GM12878 (cell line): ENCODE results near the gene HAS3. TPM values are rescaled to one million over a fixed set of nuclear protein-coding genes. Genes with fewer than 3 reads are reported as not detected.

Source experiments
- ATAC-seq: fragments of 200-7000 bp; cut with Tn5 transposase; 3 replicates; pipeline ENCODE4 v1.9.1; 2020; ENCODE audit warnings: mild to moderate bottlenecking, moderate library complexity
- BruUV-seq: library from RNA; stranded (reverse); fragments of 400-500 nt; replicated peaks from 2 replicates; lab custom pipeline; 2021; lab: Mats Ljungman, UMichigan
- CTCF ChIA-PET: fragments of 300-600 bp; sonication (Branson Sonifier 250); formaldehyde crosslinking; extraction: SDS; loops from one replicate; lab custom pipeline; 2021; ENCODE audit warnings: inconsistent platforms; lab: Yijun Ruan, JAX
- POLR2A ChIA-PET: fragments of 350-600 bp; formaldehyde crosslinking; extraction: SDS; loops from one replicate; lab custom pipeline; 2021; ENCODE audit warnings: inconsistent platforms; lab: Charles Lee
- RAD21 ChIA-PET: fragments of 300-600 bp; sonication (Branson Sonifier 250); formaldehyde crosslinking; loops from one replicate; lab custom pipeline; 2023; ENCODE audit warnings: antibody characterized with exemption; ENCODE audit not compliant: unreplicated experiment; lab: Charles Lee
- SMC1A ChIA-PET: fragments of 300-600 bp; sonication (Branson Sonifier 250); formaldehyde crosslinking; loops from one replicate; lab custom pipeline; 2023; ENCODE audit not compliant: unreplicated experiment, uncharacterized antibody; lab: Charles Lee
- DNase-seq: peaks from one replicate; pipeline ENCODE4 v3.0.0-alpha.2; 2011; ENCODE audit warnings: low read depth, low spot score
- FAIRE-seq: peaks from 3 replicates; lab custom pipeline; 2011; peaks lifted over from hg19 to GRCh38; lab: Jason Lieb, UNC
- H2AFZ ChIP-seq: 2 replicates; pipeline ENCODE4 v1.6.0; 2011; ENCODE audit warnings: low read depth, low read length, control low read depth; ENCODE audit not compliant: control insufficient read depth
- H3K27ac ChIP-seq: 2 replicates; pipeline ENCODE4 v1.5.1; 2011; ENCODE audit warnings: control low read depth; ENCODE audit not compliant: control insufficient read depth, insufficient read depth
- H3K27me3 ChIP-seq, 2 experiments: replicated peaks in 1 of 2; 2 replicates each; pipeline versions ENCODE4 v1.6.0 to v1.6.1; 2011; ENCODE audit warnings: low read length in 1 of 2; ENCODE audit not compliant: control insufficient read depth in 2 of 2, insufficient read depth in 2 of 2
- H3K36me3 ChIP-seq, 2 experiments: 2 replicates each; pipeline ENCODE4 v1.5.1; 2011; ENCODE audit warnings: low read length in 1 of 2; ENCODE audit not compliant: control insufficient read depth in 2 of 2, insufficient read depth in 2 of 2
- H3K4me1 ChIP-seq: 2 replicates; pipeline ENCODE4 v1.6.1; 2011; ENCODE audit warnings: mild to moderate bottlenecking, low read length, moderate library complexity, mixed read lengths; ENCODE audit not compliant: control insufficient read depth, insufficient read depth
- H3K4me2 ChIP-seq: 2 replicates; pipeline ENCODE4 v1.6.0; 2011; ENCODE audit warnings: control low read depth; ENCODE audit not compliant: control insufficient read depth, insufficient read depth
- H3K4me3 ChIP-seq: fragments of 200-600 bp; sonication (generic); 2 replicates; pipeline ENCODE4 v1.5.1; 2016
- H3K79me2 ChIP-seq: 2 replicates; pipeline ENCODE4 v1.6.0; 2011; ENCODE audit warnings: low read length; ENCODE audit not compliant: control insufficient read depth, insufficient read depth
- H3K9ac ChIP-seq: 2 replicates; pipeline ENCODE4 v1.8.0; 2011; ENCODE audit warnings: low read length, control low read depth, mixed read lengths; ENCODE audit not compliant: control insufficient read depth, insufficient read depth
- H3K9me3 ChIP-seq: replicated peaks from 3 replicates; pipeline ENCODE4 v1.5.1; 2011; ENCODE audit warnings: mild to moderate bottlenecking, low read length; ENCODE audit not compliant: control insufficient read depth, insufficient read depth
- H4K20me1 ChIP-seq: 2 replicates; pipeline ENCODE4 v1.6.0; 2011; ENCODE audit not compliant: control insufficient read depth, insufficient read depth
- CHD1 ChIP-seq: IDR thresholded peaks from 2 replicates; pipeline ENCODE4 v1.6.1; 2012; ENCODE audit warnings: low read depth, low read length, improper control_type of control experiment
- CHD2 ChIP-seq: IDR thresholded peaks from 2 replicates; pipeline ENCODE4 v1.6.1; 2011; ENCODE audit warnings: low read depth, low read length, improper control_type of control experiment, borderline replicate concordance
- POLR2AphosphoS2 ChIP-seq: IDR thresholded peaks from 2 replicates; pipeline ENCODE4 v1.6.1; 2011; ENCODE audit warnings: low read depth, mild to moderate bottlenecking, low read length, improper control_type of control experiment, moderate library complexity
- SRF ChIP-seq, 2 experiments: IDR thresholded peaks; 2 replicates each; pipeline ENCODE4 v1.6.1; 2011; ENCODE audit warnings: low read depth in 2 of 2, low read length in 2 of 2, mild to moderate bottlenecking in 1 of 2, moderate library complexity in 1 of 2
- ZNF207 ChIP-seq: fragments of 450-650 bp; IDR thresholded peaks from 2 replicates; pipeline ENCODE4 v1.6.1; 2014; ENCODE audit warnings: antibody characterized with exemption, mild to moderate bottlenecking, borderline replicate concordance
- ZNF622 ChIP-seq: fragments of 450-650 bp; IDR thresholded peaks from 2 replicates; pipeline ENCODE4 v1.6.1; 2017; ENCODE audit warnings: mild to moderate bottlenecking, inconsistent platforms
- WGBS: methylation state at CpG from one replicate; pipeline ENCODE4 v1.1.6; 2016; ENCODE audit warnings: low lambda C conversion rate; ENCODE audit not compliant: insufficient replicate concordance, insufficient coverage; ENCODE audit errors: missing lambda C conversion rate; 5-methylcytosine and 5-hydroxymethylcytosine counted together
- in situ Hi-C: fragments of 300-500 bp; cut with MboI; formaldehyde crosslinking; loops from 9 replicates; pipeline ENCODE4 v1.14.3; 2018; ENCODE audit warnings: mixed read lengths
- intact Hi-C: fragments of 100-400 bp; cut with micrococcal nuclease; formaldehyde crosslinking; loops from one replicate; pipeline ENCODE4 v1.14.2; 2022; ENCODE audit not compliant: unreplicated experiment
- polyA plus RNA-seq, 11 experiments: library from polyadenylated mRNA; depleted of rRNA in 4 of 11; unstranded in 6 of 11; stranded (reverse) in 5 of 11; fragments of >200 nt; fragmentation: Nextera tagmentation in 4 of 11; fragmentation: Illumina TruSeq in 1 of 11; extraction: Ambion mirVana in 4 of 11; extraction: Trizol in 1 of 11; gene quantifications; 1 replicate in 1 of 11; 2 replicates in 10 of 11; pipeline versions ENCODE4 v1.2.1 to v1.2.3, GENCODE V29; 2011 to 2016; ENCODE audit warnings: inconsistent platforms in 2 of 11, missing spikeins in 2 of 11, low read depth in 1 of 11
- total RNA-seq, 4 experiments: library from RNA; depleted of rRNA in 3 of 4; stranded (reverse); fragments of >200 nt in 3 of 4; fragmentation: Illumina TruSeq in 1 of 4; extraction: Trizol in 1 of 4; gene quantifications; 2 replicates each; pipeline versions ENCODE4 v1.2.1 to v1.2.3, GENCODE V29; 2013 to 2021
- TF ChIP-seq, protein P1 (sequence below): fragments of 450-650 bp; IDR thresholded peaks from 2 replicates; pipeline ENCODE4 v1.6.1; 2018; ENCODE audit warnings: borderline replicate concordance, mild to moderate bottlenecking; ENCODE audit not compliant: partially characterized antibody

The HAS3 gene
- total and polyA plus RNA-seq, 10 of the 15 experiments (the other 5 are each of a cell fraction or from before 2014, with no cell fraction given) = 0.06 to 0.56 (median 0.19) TPM; not detected in 2

- TF ChIP-seq, protein P1, sequence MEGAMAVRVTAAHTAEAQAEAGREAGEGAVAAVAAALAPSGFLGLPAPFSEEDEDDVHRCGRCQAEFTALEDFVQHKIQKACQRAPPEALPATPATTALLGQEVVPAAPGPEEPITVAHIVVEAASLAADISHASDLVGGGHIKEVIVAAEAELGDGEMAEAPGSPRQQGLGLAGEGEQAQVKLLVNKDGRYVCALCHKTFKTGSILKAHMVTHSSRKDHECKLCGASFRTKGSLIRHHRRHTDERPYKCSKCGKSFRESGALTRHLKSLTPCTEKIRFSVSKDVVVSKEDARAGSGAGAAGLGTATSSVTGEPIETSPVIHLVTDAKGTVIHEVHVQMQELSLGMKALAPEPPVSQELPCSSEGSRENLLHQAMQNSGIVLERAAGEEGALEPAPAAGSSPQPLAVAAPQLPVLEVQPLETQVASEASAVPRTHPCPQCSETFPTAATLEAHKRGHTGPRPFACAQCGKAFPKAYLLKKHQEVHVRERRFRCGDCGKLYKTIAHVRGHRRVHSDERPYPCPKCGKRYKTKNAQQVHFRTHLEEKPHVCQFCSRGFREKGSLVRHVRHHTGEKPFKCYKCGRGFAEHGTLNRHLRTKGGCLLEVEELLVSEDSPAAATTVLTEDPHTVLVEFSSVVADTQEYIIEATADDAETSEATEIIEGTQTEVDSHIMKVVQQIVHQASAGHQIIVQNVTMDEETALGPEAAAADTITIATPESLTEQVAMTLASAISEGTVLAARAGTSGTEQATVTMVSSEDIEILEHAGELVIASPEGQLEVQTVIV = no peak
- no peak for TF ChIP-seq CHD1
- no peak for TF ChIP-seq ZNF207
- TF ChIP-seq POLR2AphosphoS2 = no peak
- TF ChIP-seq ZNF622 = no peak
Observed at GRCh38 chr16:69071036-69071435, 34.4 kb upstream of the HAS3 start (continued).

DNA sequence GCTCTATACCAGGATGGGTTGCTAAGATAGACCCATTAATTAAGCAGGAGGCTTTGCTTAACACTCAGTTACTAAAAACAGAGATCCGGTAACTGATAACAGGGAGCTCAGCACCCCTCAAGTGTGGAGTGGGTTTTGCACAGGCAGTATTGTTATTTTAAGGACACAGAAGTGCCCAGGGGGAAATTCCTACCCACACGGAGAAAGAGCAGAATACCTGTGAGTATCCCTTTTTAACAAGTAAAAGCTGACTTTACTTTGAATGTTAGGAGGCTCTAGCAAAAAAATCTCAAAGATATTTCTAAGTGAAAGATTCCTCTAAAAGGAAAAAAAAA is 32.8 kb upstream of the HAS3 start:
- TF ChIP-seq CHD2 (no peak), SRF (IDR thresholded peaks at IDR 0.05; ENCODE audit: low read depth in 2 of 2, low read length in 2 of 2) (no peak)
- H2AFZ ChIP-seq = no peak overlapping the region
- H3K27ac ChIP-seq = no peak overlapping the region
- WGBS = 56% methylated on average over 2 of the region's 2 CpGs
- H3K4me3 ChIP-seq = no peak overlapping the region
- H3K36me3 ChIP-seq = no peaks in the 10 kb centered on the region
- H3K9ac ChIP-seq = no peak overlapping the region
- ChIA-PET CTCF (interaction anchor here (0.5 to 1.1 kb wide), 2 partner anchors 41 to 396 kb away, joined by 3 read pairs; no protein-coding TSS in a partner anchor), RAD21 (interaction anchor here (1.0 kb wide), 1 partner anchor 15 kb away, joined by 5 read pairs; no protein-coding TSS in a partner anchor), POLR2A (interaction anchor here (0.5 kb wide), 1 partner anchor 108 kb away, joined by 3 read pairs; no protein-coding TSS in a partner anchor), SMC1A (interaction anchor here (1.1 to 1.3 kb wide), 2 partner anchors 16 to 51 kb away, joined by 3 to 4 read pairs; no protein-coding TSS in a partner anchor)
- FAIRE-seq = no peak
- in situ Hi-C loops (no loop called here), intact Hi-C loops (no loop called here)
- no peaks in the 10 kb centered on the region for H3K27me3 ChIP-seq
- no peaks in the 10 kb centered on the region for H3K4me1 ChIP-seq
- H3K9me3 ChIP-seq = no peaks in the 10 kb centered on the region
- H3K4me2 ChIP-seq = no peak overlapping the region
- no TSS peak for BruUV-seq
- DNase-seq = no peak
- no peaks in the 10 kb centered on the region for H4K20me1 ChIP-seq
- no peaks in the 10 kb centered on the region for H3K79me2 ChIP-seq
- ATAC-seq = no peak
